Stimulated activated CD4-positive, alpha-beta T cell treated with anti-CD3 and anti-CD28 coated beads, Interleukin-1b, Interleukin-23, amount 100 ng/mL, for 4 hours (primary cell): ENCODE data around the gene CKM.
"Not testable (repeated sequence)": the region's sequence is repeated elsewhere in the genome, so short reads cannot be mapped to it uniquely, and the experiment has no call there.

Experiments
- DNase-seq, 2 donors: peaks; one replicate each; pipeline ENCODE4 v3.0.0-alpha.2; 2020; ENCODE audit warnings: low read depth in 2 of 2

Gene CKM

DNA sequence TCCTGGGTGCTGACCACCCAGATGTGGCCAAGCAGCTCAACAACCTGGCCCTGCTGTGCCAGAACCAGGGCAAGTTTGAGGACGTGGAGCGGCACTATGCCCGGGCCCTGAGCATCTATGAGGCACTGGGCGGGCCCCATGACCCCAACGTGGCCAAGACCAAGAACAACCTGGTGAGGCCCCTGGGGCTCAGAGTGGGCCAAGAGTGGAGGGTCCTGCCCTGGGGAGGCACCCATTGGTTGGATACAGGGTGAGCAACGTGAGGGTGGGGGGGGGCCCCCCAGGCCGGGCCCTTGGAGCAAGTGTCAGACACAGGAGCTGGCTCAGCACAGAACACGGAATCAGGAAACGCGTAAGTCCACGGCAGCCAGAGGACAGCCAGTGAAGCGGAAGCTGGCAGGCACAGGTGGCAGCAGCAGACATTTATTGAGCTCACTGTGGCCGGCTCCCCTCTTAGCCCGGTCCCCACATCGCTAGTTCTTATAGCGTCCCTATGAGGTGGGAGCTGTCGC lies 26.8 kb upstream of the CKM start:
- DNase-seq, result no peak

- no peak for DNase-seq
Observed at GRCh38 chr19:45349126-45349415, 26.4 kb upstream of the CKM start.

GRCh38 chr19:45348367-45349125 lies 25.9 kb upstream of the CKM start:
- DNase-seq, result no peak

DNA sequence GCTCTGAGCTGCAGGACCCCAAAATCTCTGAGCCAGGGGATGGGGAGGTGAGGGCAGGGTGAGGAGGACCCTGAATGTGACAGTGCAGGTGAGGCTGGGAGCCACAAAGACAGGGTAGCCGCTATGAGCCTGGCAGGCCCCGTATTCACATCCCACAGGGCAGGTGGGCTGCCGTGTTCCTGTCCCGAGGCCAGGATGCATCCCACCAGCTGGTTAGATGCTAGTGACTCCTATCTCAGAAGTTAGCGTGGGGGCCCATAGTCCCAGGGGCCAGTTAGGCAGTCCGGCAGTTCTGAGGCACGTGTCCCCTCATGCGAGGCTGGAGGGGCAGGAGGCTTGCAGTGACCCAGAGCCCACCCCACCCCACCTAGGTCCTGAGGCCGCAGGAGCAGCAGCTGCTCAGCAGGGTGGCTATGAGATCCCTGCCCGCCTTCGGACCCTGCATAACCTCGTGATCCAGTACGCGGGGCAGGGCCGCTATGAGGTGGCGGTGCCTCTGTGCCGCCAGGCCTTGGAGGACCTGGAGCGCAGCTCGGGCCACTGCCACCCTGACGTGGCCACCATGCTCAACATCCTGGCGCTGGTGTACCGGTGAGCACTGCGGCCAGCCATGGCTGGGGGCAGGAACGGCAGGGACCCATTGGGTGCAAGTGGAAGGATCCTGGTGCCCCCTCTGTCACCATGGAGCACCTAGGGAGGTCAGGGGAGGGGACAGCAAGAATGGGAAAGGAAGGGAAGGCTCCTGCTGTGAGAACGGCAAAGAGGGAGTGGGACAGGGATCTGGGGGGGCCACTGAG lies 25.1 kb upstream of the CKM start:
- no peak for DNase-seq

GRCh38 chr19:45346449-45346848 lies 23.8 kb upstream of the CKM start:
- no peak for DNase-seq

GRCh38 chr19:45345506-45345860 lies 22.8 kb upstream of the CKM start:
- DNase-seq, result no peak

- no peak for DNase-seq
Observed at GRCh38 chr19:45344621-45345505, 22.2 kb upstream of the CKM start.

DNA sequence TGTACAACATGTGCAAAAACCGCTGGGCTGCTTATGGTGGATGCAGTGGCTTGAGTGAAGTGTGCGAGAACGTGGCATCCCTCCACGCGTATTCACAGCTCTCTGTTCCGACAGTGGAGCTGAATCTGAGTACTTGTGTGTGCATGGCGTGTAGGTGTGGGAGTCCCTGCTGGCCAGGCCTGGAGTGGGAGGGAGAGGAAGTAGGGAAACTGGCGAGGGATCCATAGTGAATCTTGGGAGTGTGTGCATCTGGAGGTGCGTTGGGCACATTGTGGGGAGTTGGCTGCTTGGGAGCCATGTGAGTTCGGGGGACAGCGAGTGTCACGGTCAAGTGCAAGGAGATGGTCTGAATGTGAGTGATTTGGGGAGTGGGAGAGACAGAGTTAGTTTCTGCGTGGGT lies 20.2 kb upstream of the CKM start:
- DNase-seq, result no peak

DNA sequence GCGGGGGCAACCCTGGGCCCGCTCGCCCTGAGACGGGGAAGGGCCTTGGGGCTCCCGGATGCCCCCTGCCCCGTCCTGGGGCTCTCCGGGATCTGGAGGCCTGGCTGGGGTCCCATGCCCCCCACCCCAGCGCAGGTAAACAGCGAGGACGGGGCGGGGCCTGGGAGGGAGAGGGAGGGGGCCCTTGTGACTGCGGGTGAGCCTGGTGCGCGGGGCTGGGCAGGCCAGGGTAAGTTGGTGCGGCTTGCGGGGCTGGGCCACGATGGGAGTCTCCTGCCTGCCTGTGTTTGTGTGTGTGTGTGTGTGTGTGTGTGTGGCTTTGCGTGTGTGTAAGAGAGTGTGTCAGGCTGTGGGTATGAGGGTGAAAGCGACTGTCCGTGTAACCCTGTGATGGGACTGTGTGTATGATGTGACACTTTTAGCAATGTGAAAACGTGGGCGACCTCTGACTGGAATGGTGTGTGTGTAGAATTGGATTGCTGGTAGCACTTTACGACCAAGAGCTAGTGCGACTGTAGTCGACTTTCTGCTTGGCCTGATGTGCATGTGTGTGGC lies 18.3 kb upstream of the CKM start:
- no peak for DNase-seq

- peak; percentile 16 to 35 for DNase-seq
Observed at GRCh38 chr19:45340232-45340898, 17.7 kb upstream of the CKM start, which contains the start of gene KLC3. Gene KLC3 (plus strand): TSS chr19:45340750. CDS start chr19:45345542, 4,792 bp downstream.

DNA sequence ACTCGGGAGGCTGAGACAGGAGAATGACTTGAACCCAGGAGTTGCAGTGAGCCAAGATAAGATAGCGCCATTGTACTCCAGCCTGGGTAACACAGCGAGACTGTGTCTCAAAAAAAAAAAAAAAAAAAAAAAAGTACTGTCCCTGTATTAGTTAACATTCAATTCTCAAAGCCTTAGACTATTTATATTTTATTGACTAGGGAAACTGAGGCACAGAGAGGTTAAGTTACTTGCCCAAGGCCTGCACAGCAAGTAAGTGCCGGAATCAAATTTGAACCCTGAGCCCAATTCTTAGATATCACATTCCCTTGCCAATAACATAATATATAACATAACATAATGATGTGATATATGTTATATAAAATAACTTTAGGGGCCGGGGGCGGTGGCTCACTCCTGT lies 17.0 kb upstream of the CKM start:
- no peak for DNase-seq

DNA sequence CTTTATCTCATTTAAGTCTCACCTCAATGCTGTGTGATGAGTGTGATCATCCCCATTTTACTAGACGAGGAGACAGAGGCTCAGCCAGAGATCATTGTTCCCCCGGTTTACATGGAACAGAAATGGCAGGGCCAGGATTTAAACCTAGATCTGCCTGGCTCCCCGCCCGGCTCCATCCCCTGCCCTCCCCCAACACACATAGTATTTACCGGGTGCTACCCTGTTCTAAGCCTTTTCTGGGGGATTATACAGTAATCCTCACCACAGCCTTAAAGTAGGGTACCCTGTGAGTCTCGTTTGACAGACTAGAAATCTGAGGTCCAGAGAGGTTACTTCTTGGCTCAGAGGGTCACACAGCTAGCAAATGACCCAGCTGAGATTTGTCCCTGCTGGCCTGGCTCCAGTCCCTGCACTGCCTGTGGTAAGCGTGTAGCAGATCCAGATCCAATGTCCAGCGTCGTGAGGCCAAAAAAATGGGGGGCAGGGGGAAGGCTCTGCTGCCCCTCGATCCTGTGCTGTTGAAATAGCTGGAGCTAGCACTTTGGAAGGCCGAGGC lies 14.1 kb upstream of the CKM start:
- DNase-seq, result no peak

- not testable (repeated sequence) for DNase-seq
Observed at GRCh38 chr19:45334881-45335280, 12.2 kb upstream of the CKM start.

DNA sequence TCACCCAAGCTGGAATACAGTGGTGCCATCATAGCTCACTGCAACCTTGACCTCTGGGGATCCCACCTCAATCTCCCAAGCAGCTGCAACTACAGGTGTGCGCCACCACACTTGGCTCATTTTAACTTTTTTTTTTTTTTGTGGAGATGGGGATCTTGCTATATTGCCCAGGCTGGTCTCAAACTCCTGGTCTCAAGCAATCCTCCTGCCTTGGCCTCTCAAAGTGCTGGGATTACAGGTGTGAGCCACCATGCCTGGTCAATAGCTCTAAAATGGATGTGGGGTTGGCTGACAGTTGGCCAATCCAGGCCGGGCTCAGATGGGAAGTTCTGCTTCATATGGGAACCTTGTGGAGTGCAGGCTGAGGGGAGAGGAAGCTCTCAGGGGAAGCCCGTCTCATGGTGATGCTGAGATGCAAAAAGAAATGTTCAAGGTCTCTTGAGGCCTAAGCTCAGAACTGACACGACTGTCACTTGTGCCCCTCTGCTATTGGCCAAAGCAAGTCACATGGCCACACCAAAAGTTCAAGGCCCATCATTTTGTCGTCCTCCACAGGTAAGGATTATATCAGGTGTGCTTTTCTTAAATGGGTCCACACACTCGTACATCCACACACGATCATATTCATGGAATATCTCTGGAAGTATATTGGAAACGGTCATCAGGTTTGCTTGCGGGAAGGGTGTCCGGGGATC lies 11.1 kb upstream of the CKM start:
- DNase-seq, result no peak

DNA sequence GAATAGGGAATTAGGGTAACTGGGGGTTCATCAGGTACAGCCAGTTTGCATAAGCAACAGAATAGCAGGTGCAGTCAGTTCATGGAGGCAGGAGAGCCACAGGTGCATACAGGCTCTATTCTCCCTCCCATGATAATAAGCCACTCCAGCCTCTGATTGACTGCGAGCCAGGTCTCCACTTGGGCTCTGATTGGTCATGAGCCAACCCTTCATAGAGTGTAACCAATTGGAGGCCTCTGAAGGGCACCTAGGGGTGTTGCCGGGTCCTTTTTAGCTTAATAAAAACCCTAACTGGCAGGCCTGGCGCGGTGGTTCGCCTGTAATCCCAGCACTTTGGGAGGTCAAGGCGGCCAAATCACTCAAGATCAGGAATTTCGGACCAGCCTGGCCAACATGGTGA lies 8.7 kb upstream of the CKM start:
- DNase-seq, result no peak

DNA sequence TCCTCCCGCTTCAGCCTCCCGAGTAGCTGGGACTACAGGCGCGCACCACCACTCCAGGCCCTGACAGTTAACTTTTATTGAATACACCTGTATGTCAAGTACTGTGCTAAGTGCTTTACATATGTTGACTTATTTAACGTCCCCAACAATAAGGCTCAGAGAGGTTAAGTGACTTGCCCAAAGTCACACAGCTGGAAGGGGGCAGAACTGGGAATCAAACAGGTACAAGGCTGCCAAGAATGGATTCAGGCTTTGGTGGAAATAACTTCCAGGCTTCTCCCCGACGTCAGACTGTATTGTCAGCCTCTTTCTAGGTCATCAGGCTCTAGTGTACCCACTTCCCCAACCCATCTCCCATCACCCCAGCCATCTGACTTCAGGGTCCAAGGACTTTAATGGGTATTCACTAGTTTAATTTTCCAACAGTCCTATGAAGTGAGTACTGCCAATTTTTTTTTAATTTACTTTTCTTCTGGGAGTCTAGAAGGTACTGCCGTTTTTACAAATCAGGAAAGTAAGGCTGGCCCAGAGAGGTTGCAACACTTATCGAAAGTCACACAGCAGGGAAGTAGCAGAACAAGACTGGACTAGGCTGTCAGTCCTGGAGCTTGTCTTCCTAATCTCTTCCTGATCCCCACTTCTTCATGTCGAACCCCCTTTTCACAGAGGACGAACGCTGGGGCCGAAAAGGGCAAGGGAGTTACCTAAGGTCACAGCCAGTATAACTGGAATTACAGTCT lies 4.9 kb upstream of the CKM start:
- no peak for DNase-seq

- no peak for DNase-seq
Observed at GRCh38 chr19:45324349-45324907, 1.8 kb upstream of the CKM start.

GRCh38 chr19:45323671-45324081 lies 1.0 kb upstream of the CKM start:
- DNase-seq, result no peak

DNA sequence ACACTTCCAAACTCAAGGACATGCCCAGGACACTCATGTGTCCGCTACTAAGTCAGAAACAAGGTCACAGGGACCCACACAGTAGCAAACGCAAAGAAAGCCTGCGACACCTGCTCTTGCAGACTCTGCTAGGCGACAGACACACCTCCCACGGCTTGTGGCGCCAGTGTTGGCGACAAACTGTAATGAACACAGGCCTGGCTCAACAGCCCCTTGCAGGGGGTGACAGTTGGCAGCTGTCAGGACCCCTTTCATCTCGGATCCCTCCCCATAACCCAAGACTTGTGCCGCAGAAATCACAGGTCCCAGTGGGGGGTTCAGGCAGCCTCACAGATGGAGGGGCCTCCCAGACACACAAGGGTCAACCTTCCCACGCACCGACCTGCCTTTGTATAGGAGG lies 364 bp downstream of the CKM start:
- DNase-seq, result no peak
